Sigmoid colon (tissue), 7 donors: ENCODE measurements around the gene EIF3L. TPM values are rescaled to one million over a fixed set of nuclear protein-coding genes. Genes with fewer than 3 reads are reported as not detected.
A peak's percentile ranks its signal among the peaks of the same experiment; 100 is the strongest.

Source experiments
- DNase-seq: peaks from one replicate; pipeline ENCODE4 v3.0.0-alpha.2; 2019
- H3K27ac ChIP-seq, 4 donors: fragments of 200-600 bp; sonication (generic); one replicate each; pipeline ENCODE4 v1.5.1; 2016 to 2019; ENCODE audit warnings: mild to moderate bottlenecking in 1 of 4
- H3K27me3 ChIP-seq, 3 donors: fragments of 200-600 bp; sonication (generic); one replicate each; pipeline ENCODE4 v1.5.1; 2019; ENCODE audit warnings: mild to moderate bottlenecking in 1 of 3
- H3K36me3 ChIP-seq, 4 donors: fragments of 200-600 bp; sonication (generic); one replicate each; pipeline ENCODE4 v1.5.1; 2016 to 2019
- H3K4me1 ChIP-seq, 4 donors: fragments of 200-600 bp; sonication (generic); one replicate each; pipeline ENCODE4 v1.5.1; 2017 to 2019
- H3K4me3 ChIP-seq, 4 donors: fragments of 200-600 bp; sonication (generic); one replicate each; pipeline ENCODE4 v1.5.1; 2017 to 2019; ENCODE audit warnings: mild to moderate bottlenecking in 2 of 4, moderate library complexity in 1 of 4
- H3K9me3 ChIP-seq, 4 donors: fragments of 200-600 bp in 3 of 4; sonication (generic) in 3 of 4; one replicate each; pipeline versions ENCODE4 v1.5.1 to v1.6.1; 2013 to 2019
- CTCF ChIP-seq, 4 experiments: fragments of 450-650 bp in 3 of 4; fragments of 200-600 bp in 1 of 4; IDR thresholded peaks; one replicate each; pipeline ENCODE4 v1.5.1; 2016 to 2019; ENCODE audit warnings: antibody characterized with exemption in 4 of 4, mild to moderate bottlenecking in 3 of 4, moderate library complexity in 2 of 4
- EP300 ChIP-seq, 4 donors: sonication (generic); formaldehyde crosslinking; IDR thresholded peaks; one replicate each; pipeline ENCODE4 v1.6.1; 2017; ENCODE audit warnings: antibody characterized with exemption in 4 of 4
- POLR2A ChIP-seq, 2 donors: fragments of 450-650 bp; IDR thresholded peaks; one replicate each; pipeline ENCODE4 v1.6.1; 2016; ENCODE audit warnings: antibody characterized with exemption in 2 of 2, mild to moderate bottlenecking in 2 of 2, moderate library complexity in 2 of 2
- POLR2AphosphoS5 ChIP-seq, 4 donors: sonication (generic); formaldehyde crosslinking; IDR thresholded peaks; one replicate each; pipeline ENCODE4 v1.6.1; 2017; ENCODE audit warnings: antibody characterized with exemption in 4 of 4
- WGBS, 2 donors: extraction: QIAGEN DNeasy Blood & Tissue Kit; methylation state at CpG; one replicate each; pipeline ENCODE4 v1.1.7; 2013; 5-methylcytosine and 5-hydroxymethylcytosine counted together
- intact Hi-C: fragments of 100-400 bp; cut with DNase I; formaldehyde crosslinking; loops from one replicate; pipeline ENCODE4 v1.15.1; 2023
- polyA plus RNA-seq, 3 donors: library from polyadenylated mRNA; stranded (reverse); fragments of 200-250 nt; gene quantifications; one replicate each; pipeline ENCODE4 v1.2.3, GENCODE V29; 2013
- small RNA-seq, 3 donors: library from RNA; depleted of rRNA; stranded (forward); fragments of <200 nt; gene quantifications; one replicate each; pipeline ENCODE3, GENCODE V24; 2016
- total RNA-seq, 4 donors: library from RNA; depleted of rRNA; stranded (reverse); fragments of >200 nt; gene quantifications; one replicate each; pipeline ENCODE4 v1.1.0, GENCODE V29; 2016
- donor health status: healthy with polysubstance abuse.
- donor health status: Bipolar disorder and iron deficiency.
- donor health status: healthy.

The EIF3L gene
- total and polyA plus RNA-seq, 7 donors = 198 to 628 (median 366) TPM

GRCh38 chr22:37932821-37933578, 83.8 kb downstream of the EIF3L start:
- WGBS, 2 donors = 79 to 87% methylated on average over 21 of the region's 21 CpGs
- H3K27me3 ChIP-seq = no peaks in the 10 kb centered on the region
- peak overlapping the region; percentile 75 to 97 (median 81) for H3K27ac ChIP-seq
- peak; percentile 74 for DNase-seq
- intact Hi-C loops = loop anchor here (1.0 to 2.0 kb wide), 2 partner anchors 22 to 45 kb away; no protein-coding TSS in a partner anchor
- no peaks in the 10 kb centered on the region for H3K9me3 ChIP-seq
- H3K4me3 ChIP-seq = no peak overlapping the region
- TF ChIP-seq EP300 (IDR thresholded peaks at IDR 0.05) = no peak
- no peak for TF ChIP-seq CTCF (IDR thresholded peaks at IDR 0.05)
- peaks cover 0 to 61% (median 55%) of the 10 kb centered on the region in 4 donors for H3K4me1 ChIP-seq
- H3K36me3 ChIP-seq = peaks cover 40 to 82% (median 56%) of the 10 kb centered on the region in 4 donors

- TF ChIP-seq POLR2A (IDR thresholded peaks at IDR 0.05) = no peak
- peak; percentile 94 to 98 (median 96) for TF ChIP-seq CTCF (IDR thresholded peaks at IDR 0.05)
- no peak for TF ChIP-seq EP300 (IDR thresholded peaks at IDR 0.05)
- peak in 3 of 4 donors; percentile 38 to 58 (median 50) for TF ChIP-seq POLR2AphosphoS5 (IDR thresholded peaks at IDR 0.05)
- H3K27me3 ChIP-seq = no peaks in the 10 kb centered on the region
- no peak overlapping the region for H3K4me3 ChIP-seq
- peaks cover 0 to 55% (median 50%) of the 10 kb centered on the region in 4 donors for H3K4me1 ChIP-seq
- peak; percentile 94 for DNase-seq
- 6 to 9% methylated on average over 13 of the region's 13 CpGs for WGBS, 2 donors
- intact Hi-C loops = loop anchor here (1.0 to 2.0 kb wide), 2 partner anchors 23 to 46 kb away; no protein-coding TSS in a partner anchor
- no peaks in the 10 kb centered on the region for H3K9me3 ChIP-seq
- H3K36me3 ChIP-seq = peaks cover 35 to 81% (median 53%) of the 10 kb centered on the region in 4 donors
- H3K27ac ChIP-seq = peak overlapping the region; percentile 75 to 97 (median 81)
Measured at GRCh38 chr22:37933711-37934376, 84.6 kb downstream of the EIF3L start.

Small RNA genes within 50 kb of the gene (small RNA-seq; reads per million reads assigned to genes)
- 0.12 to 0.75 (median 0.58) reads per million in 3 donors for gene MIR659

Other genes with a start within 250 kb of the EIF3L start
- 10 to 100 TPM; 26.4 to 59.8 (median 42.3) TPM for gene GGA1, start 240.6 kb upstream of the EIF3L start, total RNA-seq
- 10 to 100 TPM; 25.2 to 77.4 (median 34.4) TPM for gene GGA1, start 240.6 kb upstream of the EIF3L start, polyA plus RNA-seq
- 1 to 10 TPM; 1.4 to 6.9 (median 4.7) TPM for gene SH3BP1, start 209.8 kb upstream of the EIF3L start, total RNA-seq
- gene SH3BP1, start 209.8 kb upstream of the EIF3L start, polyA plus RNA-seq = 10 to 100 TPM; 35.4 to 71.2 (median 58.5) TPM
- gene PDXP, start 190.7 kb upstream of the EIF3L start, total RNA-seq = 10 to 100 TPM in 2 of 4 donors, 1 to 10 TPM in 2; 7.5 to 12.8 (median 9.6) TPM
- gene PDXP, start 190.7 kb upstream of the EIF3L start, polyA plus RNA-seq = 10 to 100 TPM; 30.2 to 51.1 (median 48.6) TPM
- gene LGALS1, start 173.8 kb upstream of the EIF3L start, total RNA-seq = 1,000 to 10,000 TPM in 3 of 4 donors, 100 to 1,000 TPM in 1; 911 to 2,925 (median 2,030) TPM
- gene LGALS1, start 173.8 kb upstream of the EIF3L start, polyA plus RNA-seq = 100 to 1,000 TPM; 373 to 487 (median 439) TPM
- 10 to 100 TPM; 10.7 to 28.2 (median 12.5) TPM for gene NOL12, start 163.1 kb upstream of the EIF3L start, total RNA-seq
- gene NOL12, start 163.1 kb upstream of the EIF3L start, polyA plus RNA-seq = 10 to 100 TPM; 33.1 to 41.4 (median 41.3) TPM
- gene TRIOBP, start 152.4 kb upstream of the EIF3L start, total RNA-seq = 100 to 1,000 TPM in 3 of 4 donors, 10 to 100 TPM in 1; 82.8 to 140 (median 128) TPM
- 10 to 100 TPM; 51.7 to 61.5 (median 58.7) TPM for gene TRIOBP, start 152.4 kb upstream of the EIF3L start, polyA plus RNA-seq
- gene GCAT, start 41.5 kb upstream of the EIF3L start, total RNA-seq = 10 to 100 TPM in 1 of 4 donors, 1 to 10 TPM in 3; 5.1 to 14.1 (median 7.7) TPM
- gene GCAT, start 41.5 kb upstream of the EIF3L start, polyA plus RNA-seq = 10 to 100 TPM in 2 of 3 donors, 1 to 10 TPM in 1; 6.0 to 12.3 (median 10.2) TPM
- not detected for gene GALR3, start 26.0 kb upstream of the EIF3L start, total RNA-seq
- not detected for gene GALR3, start 26.0 kb upstream of the EIF3L start, polyA plus RNA-seq
- gene ANKRD54, start 5.1 kb upstream of the EIF3L start, total RNA-seq = 10 to 100 TPM; 39.3 to 50.7 (median 45.0) TPM
- 10 to 100 TPM; 12.6 to 25.2 (median 23.0) TPM for gene ANKRD54, start 5.1 kb upstream of the EIF3L start, polyA plus RNA-seq
- 100 to 1,000 TPM in 1 of 4 donors, 10 to 100 TPM in 3; 23.9 to 109 (median 51.6) TPM for gene MICALL1, start 56.9 kb downstream of the EIF3L start, total RNA-seq
- gene MICALL1, start 56.9 kb downstream of the EIF3L start, polyA plus RNA-seq = 10 to 100 TPM in 1 of 3 donors, 1 to 10 TPM in 2; 8.4 to 22.5 (median 9.7) TPM
- under 1 TPM in 1 of 4 donors, not detected in 3; 0.36 TPM for gene C22orf23, start 104.2 kb downstream of the EIF3L start, total RNA-seq
- under 1 TPM in 1 of 3 donors, not detected in 2; 0.15 TPM for gene C22orf23, start 104.2 kb downstream of the EIF3L start, polyA plus RNA-seq
- gene POLR2F, start 104.3 kb downstream of the EIF3L start, total RNA-seq = 100 to 1,000 TPM in 1 of 4 donors, 10 to 100 TPM in 3; 47.9 to 149 (median 71.1) TPM
- gene POLR2F, start 104.3 kb downstream of the EIF3L start, polyA plus RNA-seq = 100 to 1,000 TPM in 2 of 3 donors, 10 to 100 TPM in 1; 96.9 to 136 (median 126) TPM
- 10 to 100 TPM in 1 of 4 donors, 1 to 10 TPM in 3; 3.8 to 17.5 (median 8.4) TPM for gene SOX10, start 135.1 kb downstream of the EIF3L start, total RNA-seq
- 1 to 10 TPM in 2 of 3 donors, under 1 TPM in 1; 0.23 to 2.8 (median 1.8) TPM for gene SOX10, start 135.1 kb downstream of the EIF3L start, polyA plus RNA-seq
- gene PICK1, start 208.0 kb downstream of the EIF3L start, total RNA-seq = 10 to 100 TPM; 14.3 to 21.7 (median 17.2) TPM
- gene PICK1, start 208.0 kb downstream of the EIF3L start, polyA plus RNA-seq = 10 to 100 TPM; 21.0 to 38.9 (median 25.4) TPM
- gene SLC16A8, start 234.8 kb downstream of the EIF3L start, total RNA-seq = under 1 TPM in 2 of 4 donors, not detected in 2; 0.55 to 0.71 TPM
- under 1 TPM in 1 of 3 donors, not detected in 2; 0.20 TPM for gene SLC16A8, start 234.8 kb downstream of the EIF3L start, polyA plus RNA-seq